Liver (tissue), 3 donors: Measurements from ENCODE around the gene LRRN3.

Experiments used
- CTCF ChIP-seq: fragments of 150-350 bp; IDR thresholded peaks from 2 replicates; pipeline ENCODE4 v1.5.1; 2017; ENCODE audit warnings: improper control_type of control experiment, low read depth, low read length; ENCODE audit not compliant: missing input control
- EGR1 ChIP-seq, 2 donors: IDR thresholded peaks; 2 replicates each; pipeline ENCODE4 v1.6.1; 2016 to 2018; ENCODE audit warnings: antibody characterized with exemption in 2 of 2, low read depth in 2 of 2
- FOXA1 ChIP-seq: IDR thresholded peaks from 2 replicates; pipeline ENCODE4 v1.6.1; 2016; ENCODE audit warnings: antibody characterized with exemption
- GABPA ChIP-seq, 2 donors: IDR thresholded peaks in 1 of 2; conservative IDR thresholded peaks in 1 of 2; 2 replicates each; pipeline ENCODE4 v1.6.1; 2016; ENCODE audit warnings: antibody characterized with exemption in 2 of 2, mild to moderate bottlenecking in 1 of 2, moderate library complexity in 1 of 2
- HNF4A ChIP-seq, 2 donors: conservative IDR thresholded peaks; 2 replicates each; pipeline ENCODE4 v1.6.1; 2016; ENCODE audit warnings: antibody characterized with exemption in 2 of 2, mild to moderate bottlenecking in 2 of 2
- RAD21 ChIP-seq, 2 donors: IDR thresholded peaks; 2 replicates each; pipeline ENCODE4 v1.6.1; 2016; ENCODE audit warnings: antibody characterized with exemption in 2 of 2, mild to moderate bottlenecking in 2 of 2
- REST ChIP-seq: IDR thresholded peaks from 2 replicates; pipeline ENCODE4 v1.6.1; 2016; ENCODE audit warnings: antibody characterized with exemption, mild to moderate bottlenecking
- SP1 ChIP-seq: IDR thresholded peaks from 2 replicates; pipeline ENCODE4 v1.6.1; 2018; ENCODE audit warnings: antibody characterized with exemption, mild to moderate bottlenecking
- TAF1 ChIP-seq: conservative IDR thresholded peaks from 2 replicates; pipeline ENCODE4 v1.6.1; 2016; ENCODE audit warnings: antibody characterized with exemption, mild to moderate bottlenecking
- TF ChIP-seq, protein P1 (sequence below): IDR thresholded peaks from 2 replicates; pipeline ENCODE4 v1.6.1; 2016; ENCODE audit warnings: antibody characterized with exemption
- TF ChIP-seq, protein P2 (sequence below): IDR thresholded peaks from 2 replicates; pipeline ENCODE4 v1.6.1; 2016; ENCODE audit warnings: antibody characterized with exemption
- donor health status: healthy.
- donor health status: healthy.

DNA sequence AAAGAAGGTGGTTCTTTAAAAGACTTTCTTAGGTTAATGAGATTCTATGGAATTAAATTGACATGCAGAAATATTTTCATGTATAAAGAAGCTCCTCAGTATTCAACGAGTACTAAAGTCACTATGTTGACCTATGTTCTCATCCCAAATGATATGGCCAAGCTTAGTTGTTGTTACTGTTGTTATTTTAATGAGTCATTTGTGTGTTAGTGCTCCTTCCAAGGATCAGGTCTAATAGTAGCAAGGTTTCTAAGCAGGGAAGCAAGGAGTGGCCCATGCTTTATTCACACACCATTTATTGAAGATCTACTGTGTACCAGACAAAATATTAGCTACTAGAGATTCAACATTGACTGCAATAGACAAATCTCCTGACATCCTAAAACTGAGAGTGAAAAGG is 41.9 kb downstream of the LRRN3 start:
- TF ChIP-seq CTCF (no peak), GABPA (IDR thresholded peaks at IDR 0.05 in 1 of 2, conservative IDR thresholded peaks at IDR 0.05 in 1 of 2) (no peak), TAF1 (no peak), FOXA1 (no peak), REST (no peak), EGR1 (IDR thresholded peaks at IDR 0.05; ENCODE audit: low read depth in 2 of 2) (no peak), SP1 (no peak), HNF4A (conservative IDR thresholded peaks at IDR 0.05) (no peak), RAD21 (IDR thresholded peaks at IDR 0.05) (no peak)
- TF ChIP-seq, protein P1, sequence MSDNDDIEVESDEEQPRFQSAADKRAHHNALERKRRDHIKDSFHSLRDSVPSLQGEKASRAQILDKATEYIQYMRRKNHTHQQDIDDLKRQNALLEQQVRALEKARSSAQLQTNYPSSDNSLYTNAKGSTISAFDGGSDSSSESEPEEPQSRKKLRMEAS = no peak
- TF ChIP-seq, protein P2, sequence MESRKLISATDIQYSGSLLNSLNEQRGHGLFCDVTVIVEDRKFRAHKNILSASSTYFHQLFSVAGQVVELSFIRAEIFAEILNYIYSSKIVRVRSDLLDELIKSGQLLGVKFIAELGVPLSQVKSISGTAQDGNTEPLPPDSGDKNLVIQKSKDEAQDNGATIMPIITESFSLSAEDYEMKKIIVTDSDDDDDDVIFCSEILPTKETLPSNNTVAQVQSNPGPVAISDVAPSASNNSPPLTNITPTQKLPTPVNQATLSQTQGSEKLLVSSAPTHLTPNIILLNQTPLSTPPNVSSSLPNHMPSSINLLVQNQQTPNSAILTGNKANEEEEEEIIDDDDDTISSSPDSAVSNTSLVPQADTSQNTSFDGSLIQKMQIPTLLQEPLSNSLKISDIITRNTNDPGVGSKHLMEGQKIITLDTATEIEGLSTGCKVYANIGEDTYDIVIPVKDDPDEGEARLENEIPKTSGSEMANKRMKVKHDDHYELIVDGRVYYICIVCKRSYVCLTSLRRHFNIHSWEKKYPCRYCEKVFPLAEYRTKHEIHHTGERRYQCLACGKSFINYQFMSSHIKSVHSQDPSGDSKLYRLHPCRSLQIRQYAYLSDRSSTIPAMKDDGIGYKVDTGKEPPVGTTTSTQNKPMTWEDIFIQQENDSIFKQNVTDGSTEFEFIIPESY = no peak
